K562 (cell line): Measurements from ENCODE around the gene LMLN. TPM values are rescaled to one million over a fixed set of nuclear protein-coding genes. Genes with fewer than 3 reads are reported as not detected.

ENCODE experiments used
- CEBPB ChIP-seq: fragments of 450-650 bp; IDR thresholded peaks from 2 replicates; pipeline ENCODE4 v1.6.1; 2016; ENCODE audit warnings: missing genetic modification characterization, missing compliant biosample characterization
- DACH1 ChIP-seq: fragments of 450-650 bp; IDR thresholded peaks from 2 replicates; pipeline ENCODE4 v1.6.1; 2018; ENCODE audit not compliant: partially characterized antibody
- ELF1 ChIP-seq: fragments of 200-800 bp; sonication (Bioruptor generic); IDR thresholded peaks from 2 replicates; pipeline ENCODE4 v1.6.1; 2016; ENCODE audit warnings: missing genetic modification characterization, missing compliant biosample characterization
- ERF ChIP-seq: fragments of 450-650 bp; formaldehyde crosslinking; IDR thresholded peaks from 2 replicates; pipeline ENCODE4 v1.4.0; 2020; ENCODE audit warnings: mild to moderate bottlenecking, mixed read lengths
- HNRNPLL ChIP-seq: fragments of 200-400 bp; formaldehyde crosslinking; IDR thresholded peaks from 2 replicates; pipeline ENCODE4 v1.6.1; 2017; ENCODE audit warnings: low read length, low read depth, mild to moderate bottlenecking; ENCODE audit not compliant: poor library complexity, severe bottlenecking
- POLR2H ChIP-seq: IDR thresholded peaks from 2 replicates; pipeline ENCODE4 v1.6.1; 2016; ENCODE audit warnings: missing genetic modification characterization, low read depth, mild to moderate bottlenecking, control low read depth, missing compliant biosample characterization, moderate library complexity
- SPI1 ChIP-seq: IDR thresholded peaks from 2 replicates; pipeline ENCODE4 v1.6.1; 2011; ENCODE audit warnings: low read depth, low read length, control low read depth, borderline replicate concordance
- ZBTB43 ChIP-seq: sonication (generic); formaldehyde crosslinking; IDR thresholded peaks from 2 replicates; pipeline ENCODE4 v1.8.0; 2023; ENCODE audit warnings: mild to moderate bottlenecking, missing genetic modification reagents
- ZNF143 ChIP-seq: sonication (generic); formaldehyde crosslinking; IDR thresholded peaks from 2 replicates; pipeline ENCODE4 v1.9.0; 2022; ENCODE audit warnings: mild to moderate bottlenecking, missing genetic modification reagents
- polyA plus RNA-seq, 8 experiments: library from polyadenylated mRNA; depleted of rRNA in 4 of 8; stranded (reverse) in 5 of 8; unstranded in 3 of 8; fragments of >200 nt; fragmentation: Nextera tagmentation in 2 of 8; fragmentation: Illumina TruSeq in 1 of 8; extraction: Ambion mirVana in 2 of 8; extraction: Trizol in 1 of 8; gene quantifications; 2 replicates each; pipeline versions ENCODE4 v1.2.1 to v1.2.3, GENCODE V29; 2011 to 2014; ENCODE audit warnings: inconsistent platforms in 1 of 8, missing spikeins in 1 of 8
- total RNA-seq, 7 experiments: library from RNA; depleted of rRNA in 6 of 7; stranded (reverse); fragments of >200 nt in 6 of 7; fragmentation: Illumina TruSeq in 2 of 7; extraction: Trizol in 2 of 7; gene quantifications; 2 replicates each; pipeline versions ENCODE4 v1.2.1 to v1.2.3, GENCODE V29; 2011 to 2021; ENCODE audit warnings: low replicate concordance in 1 of 7
- TF ChIP-seq, protein P1 (sequence below): fragments of 450-650 bp; IDR thresholded peaks from 2 replicates; pipeline ENCODE4 v1.7.1; 2018; ENCODE audit warnings: mild to moderate bottlenecking, low read depth; ENCODE audit not compliant: partially characterized antibody
- TF ChIP-seq, protein P2 (sequence below): fragments of 200-800 bp; sonication (Bioruptor generic); IDR thresholded peaks from 2 replicates; pipeline ENCODE4 v1.6.1; 2016; ENCODE audit warnings: missing genetic modification characterization, missing compliant biosample characterization
- TF ChIP-seq, protein P3 (sequence below): IDR thresholded peaks from 2 replicates; pipeline ENCODE4 v1.6.1; 2011; ENCODE audit not compliant: insufficient read length; ENCODE audit errors: extremely low read depth
- TF ChIP-seq, protein P4 (sequence below): sonication (generic); formaldehyde crosslinking; IDR thresholded peaks from 2 replicates; pipeline ENCODE4 v1.8.0; 2022; ENCODE audit warnings: missing genetic modification reagents, mild to moderate bottlenecking, borderline replicate concordance

Gene LMLN
- total and polyA plus RNA-seq, 9 of the 15 experiments (the other 6 are each of a cell fraction or from before 2014, with no cell fraction given), result 2.2 to 15.9 (median 6.9) TPM

- TF ChIP-seq, protein P1, sequence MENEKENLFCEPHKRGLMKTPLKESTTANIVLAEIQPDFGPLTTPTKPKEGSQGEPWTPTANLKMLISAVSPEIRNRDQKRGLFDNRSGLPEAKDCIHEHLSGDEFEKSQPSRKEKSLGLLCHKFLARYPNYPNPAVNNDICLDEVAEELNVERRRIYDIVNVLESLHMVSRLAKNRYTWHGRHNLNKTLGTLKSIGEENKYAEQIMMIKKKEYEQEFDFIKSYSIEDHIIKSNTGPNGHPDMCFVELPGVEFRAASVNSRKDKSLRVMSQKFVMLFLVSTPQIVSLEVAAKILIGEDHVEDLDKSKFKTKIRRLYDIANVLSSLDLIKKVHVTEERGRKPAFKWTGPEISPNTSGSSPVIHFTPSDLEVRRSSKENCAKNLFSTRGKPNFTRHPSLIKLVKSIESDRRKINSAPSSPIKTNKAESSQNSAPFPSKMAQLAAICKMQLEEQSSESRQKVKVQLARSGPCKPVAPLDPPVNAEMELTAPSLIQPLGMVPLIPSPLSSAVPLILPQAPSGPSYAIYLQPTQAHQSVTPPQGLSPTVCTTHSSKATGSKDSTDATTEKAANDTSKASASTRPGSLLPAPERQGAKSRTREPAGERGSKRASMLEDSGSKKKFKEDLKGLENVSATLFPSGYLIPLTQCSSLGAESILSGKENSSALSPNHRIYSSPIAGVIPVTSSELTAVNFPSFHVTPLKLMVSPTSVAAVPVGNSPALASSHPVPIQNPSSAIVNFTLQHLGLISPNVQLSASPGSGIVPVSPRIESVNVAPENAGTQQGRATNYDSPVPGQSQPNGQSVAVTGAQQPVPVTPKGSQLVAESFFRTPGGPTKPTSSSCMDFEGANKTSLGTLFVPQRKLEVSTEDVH, result no peak
- peak; percentile 21; the same call in 1 of the 2 replicates for TF ChIP-seq ERF
- TF ChIP-seq, protein P2, sequence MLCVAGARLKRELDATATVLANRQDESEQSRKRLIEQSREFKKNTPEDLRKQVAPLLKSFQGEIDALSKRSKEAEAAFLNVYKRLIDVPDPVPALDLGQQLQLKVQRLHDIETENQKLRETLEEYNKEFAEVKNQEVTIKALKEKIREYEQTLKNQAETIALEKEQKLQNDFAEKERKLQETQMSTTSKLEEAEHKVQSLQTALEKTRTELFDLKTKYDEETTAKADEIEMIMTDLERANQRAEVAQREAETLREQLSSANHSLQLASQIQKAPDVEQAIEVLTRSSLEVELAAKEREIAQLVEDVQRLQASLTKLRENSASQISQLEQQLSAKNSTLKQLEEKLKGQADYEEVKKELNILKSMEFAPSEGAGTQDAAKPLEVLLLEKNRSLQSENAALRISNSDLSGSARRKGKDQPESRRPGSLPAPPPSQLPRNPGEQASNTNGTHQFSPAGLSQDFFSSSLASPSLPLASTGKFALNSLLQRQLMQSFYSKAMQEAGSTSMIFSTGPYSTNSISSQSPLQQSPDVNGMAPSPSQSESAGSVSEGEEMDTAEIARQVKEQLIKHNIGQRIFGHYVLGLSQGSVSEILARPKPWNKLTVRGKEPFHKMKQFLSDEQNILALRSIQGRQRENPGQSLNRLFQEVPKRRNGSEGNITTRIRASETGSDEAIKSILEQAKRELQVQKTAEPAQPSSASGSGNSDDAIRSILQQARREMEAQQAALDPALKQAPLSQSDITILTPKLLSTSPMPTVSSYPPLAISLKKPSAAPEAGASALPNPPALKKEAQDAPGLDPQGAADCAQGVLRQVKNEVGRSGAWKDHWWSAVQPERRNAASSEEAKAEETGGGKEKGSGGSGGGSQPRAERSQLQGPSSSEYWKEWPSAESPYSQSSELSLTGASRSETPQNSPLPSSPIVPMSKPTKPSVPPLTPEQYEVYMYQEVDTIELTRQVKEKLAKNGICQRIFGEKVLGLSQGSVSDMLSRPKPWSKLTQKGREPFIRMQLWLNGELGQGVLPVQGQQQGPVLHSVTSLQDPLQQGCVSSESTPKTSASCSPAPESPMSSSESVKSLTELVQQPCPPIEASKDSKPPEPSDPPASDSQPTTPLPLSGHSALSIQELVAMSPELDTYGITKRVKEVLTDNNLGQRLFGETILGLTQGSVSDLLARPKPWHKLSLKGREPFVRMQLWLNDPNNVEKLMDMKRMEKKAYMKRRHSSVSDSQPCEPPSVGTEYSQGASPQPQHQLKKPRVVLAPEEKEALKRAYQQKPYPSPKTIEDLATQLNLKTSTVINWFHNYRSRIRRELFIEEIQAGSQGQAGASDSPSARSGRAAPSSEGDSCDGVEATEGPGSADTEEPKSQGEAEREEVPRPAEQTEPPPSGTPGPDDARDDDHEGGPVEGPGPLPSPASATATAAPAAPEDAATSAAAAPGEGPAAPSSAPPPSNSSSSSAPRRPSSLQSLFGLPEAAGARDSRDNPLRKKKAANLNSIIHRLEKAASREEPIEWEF (CRISPR knock-in tag), result no peak
- peak; percentile 41; the same call in 1 of the 2 replicates for TF ChIP-seq CEBPB (tag)
- TF ChIP-seq SPI1, result no peak
- TF ChIP-seq, protein P3, sequence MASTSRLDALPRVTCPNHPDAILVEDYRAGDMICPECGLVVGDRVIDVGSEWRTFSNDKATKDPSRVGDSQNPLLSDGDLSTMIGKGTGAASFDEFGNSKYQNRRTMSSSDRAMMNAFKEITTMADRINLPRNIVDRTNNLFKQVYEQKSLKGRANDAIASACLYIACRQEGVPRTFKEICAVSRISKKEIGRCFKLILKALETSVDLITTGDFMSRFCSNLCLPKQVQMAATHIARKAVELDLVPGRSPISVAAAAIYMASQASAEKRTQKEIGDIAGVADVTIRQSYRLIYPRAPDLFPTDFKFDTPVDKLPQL, result peak; percentile 63
- TF ChIP-seq POLR2H (tag), result peak; percentile 97
- TF ChIP-seq ZNF143 (CRISPR knock-in tag), result peak; percentile 78
- TF ChIP-seq, protein P4, sequence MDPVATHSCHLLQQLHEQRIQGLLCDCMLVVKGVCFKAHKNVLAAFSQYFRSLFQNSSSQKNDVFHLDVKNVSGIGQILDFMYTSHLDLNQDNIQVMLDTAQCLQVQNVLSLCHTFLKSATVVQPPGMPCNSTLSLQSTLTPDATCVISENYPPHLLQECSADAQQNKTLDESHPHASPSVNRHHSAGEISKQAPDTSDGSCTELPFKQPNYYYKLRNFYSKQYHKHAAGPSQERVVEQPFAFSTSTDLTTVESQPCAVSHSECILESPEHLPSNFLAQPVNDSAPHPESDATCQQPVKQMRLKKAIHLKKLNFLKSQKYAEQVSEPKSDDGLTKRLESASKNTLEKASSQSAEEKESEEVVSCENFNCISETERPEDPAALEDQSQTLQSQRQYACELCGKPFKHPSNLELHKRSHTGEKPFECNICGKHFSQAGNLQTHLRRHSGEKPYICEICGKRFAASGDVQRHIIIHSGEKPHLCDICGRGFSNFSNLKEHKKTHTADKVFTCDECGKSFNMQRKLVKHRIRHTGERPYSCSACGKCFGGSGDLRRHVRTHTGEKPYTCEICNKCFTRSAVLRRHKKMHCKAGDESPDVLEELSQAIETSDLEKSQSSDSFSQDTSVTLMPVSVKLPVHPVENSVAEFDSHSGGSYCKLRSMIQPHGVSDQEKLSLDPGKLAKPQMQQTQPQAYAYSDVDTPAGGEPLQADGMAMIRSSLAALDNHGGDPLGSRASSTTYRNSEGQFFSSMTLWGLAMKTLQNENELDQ, result no peak
- TF ChIP-seq ELF1 (tag), result peak; percentile 82
- no peak for TF ChIP-seq HNRNPLL
- TF ChIP-seq ZBTB43 (CRISPR knock-in tag), result no peak
- TF ChIP-seq DACH1, result peak; percentile 99
Observed at GRCh38 chr3:197949778-197950676, 10.0 kb upstream of the LMLN start, which contains the start of gene RPL35A (continued).
